ENCODE data around the gene GNAL.

The GNAL gene

DNA sequence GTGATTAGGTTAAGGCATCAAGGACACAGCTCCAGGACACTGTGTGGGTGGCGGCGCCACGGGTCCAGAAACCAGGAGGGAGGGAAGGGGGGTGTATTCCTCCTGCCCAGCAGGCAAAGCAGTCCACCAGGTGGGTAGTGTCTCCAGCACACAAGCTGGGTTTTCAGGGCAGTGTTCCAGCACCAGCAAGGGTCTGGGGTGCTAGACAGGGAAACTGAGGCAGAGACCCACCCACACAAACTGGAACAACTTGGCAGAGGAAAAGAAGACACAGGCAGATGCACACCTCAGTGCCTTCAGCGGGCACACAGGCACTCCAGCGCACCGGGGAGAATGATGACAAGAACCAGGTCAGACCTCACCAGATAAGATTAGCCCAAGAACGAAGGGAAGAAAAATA lies 28.4 kb upstream of the GNAL start:
- Histone ChIP-seq H3K4me1 (ENCODE audit: insufficient read depth, low read length) (no peaks in the 10 kb centered on the region), H2AFZ (ENCODE audit: low read depth, low read length) (no peak overlapping the region), H4K20me1 (ENCODE audit: insufficient read depth, low read length) (no peaks in the 10 kb centered on the region), H3K9ac (ENCODE audit: low read depth, low read length) (no peak overlapping the region), H3K9me3 (ENCODE audit: insufficient read depth, low read length, severe bottlenecking) (no peaks in the 10 kb centered on the region), H3K27ac (ENCODE audit: low read length) (no peak overlapping the region), H3K27me3 (ENCODE audit: insufficient read depth, low read length, poor library complexity) (peaks cover 10% of the 10 kb centered on the region), H3K4me2 (ENCODE audit: insufficient read depth, low read length) (no peak overlapping the region), H3K79me2 (ENCODE audit: insufficient read depth, low read length) (no peaks in the 10 kb centered on the region), H3K36me3 (ENCODE audit: insufficient read depth, low read length) (no peaks in the 10 kb centered on the region), H3K4me3 (ENCODE audit: low read depth in 1 of 2, low read length in 2 of 2) (no peak overlapping the region)
- ATAC-seq (ENCODE audit: insufficient read depth, low read depth), result no peak
- TF ChIP-seq, protein P1, sequence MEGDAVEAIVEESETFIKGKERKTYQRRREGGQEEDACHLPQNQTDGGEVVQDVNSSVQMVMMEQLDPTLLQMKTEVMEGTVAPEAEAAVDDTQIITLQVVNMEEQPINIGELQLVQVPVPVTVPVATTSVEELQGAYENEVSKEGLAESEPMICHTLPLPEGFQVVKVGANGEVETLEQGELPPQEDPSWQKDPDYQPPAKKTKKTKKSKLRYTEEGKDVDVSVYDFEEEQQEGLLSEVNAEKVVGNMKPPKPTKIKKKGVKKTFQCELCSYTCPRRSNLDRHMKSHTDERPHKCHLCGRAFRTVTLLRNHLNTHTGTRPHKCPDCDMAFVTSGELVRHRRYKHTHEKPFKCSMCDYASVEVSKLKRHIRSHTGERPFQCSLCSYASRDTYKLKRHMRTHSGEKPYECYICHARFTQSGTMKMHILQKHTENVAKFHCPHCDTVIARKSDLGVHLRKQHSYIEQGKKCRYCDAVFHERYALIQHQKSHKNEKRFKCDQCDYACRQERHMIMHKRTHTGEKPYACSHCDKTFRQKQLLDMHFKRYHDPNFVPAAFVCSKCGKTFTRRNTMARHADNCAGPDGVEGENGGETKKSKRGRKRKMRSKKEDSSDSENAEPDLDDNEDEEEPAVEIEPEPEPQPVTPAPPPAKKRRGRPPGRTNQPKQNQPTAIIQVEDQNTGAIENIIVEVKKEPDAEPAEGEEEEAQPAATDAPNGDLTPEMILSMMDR (IDR thresholded peaks at IDR 0.05; ENCODE audit: borderline replicate concordance, extremely low read depth, low read length, poor library complexity, severe bottlenecking), result no peak
- no peak for TF ChIP-seq EZH2 (IDR thresholded peaks at IDR 0.05; ENCODE audit: borderline replicate concordance, low read depth, low read length, severe bottlenecking)
- no peak for DNase-seq

DNA sequence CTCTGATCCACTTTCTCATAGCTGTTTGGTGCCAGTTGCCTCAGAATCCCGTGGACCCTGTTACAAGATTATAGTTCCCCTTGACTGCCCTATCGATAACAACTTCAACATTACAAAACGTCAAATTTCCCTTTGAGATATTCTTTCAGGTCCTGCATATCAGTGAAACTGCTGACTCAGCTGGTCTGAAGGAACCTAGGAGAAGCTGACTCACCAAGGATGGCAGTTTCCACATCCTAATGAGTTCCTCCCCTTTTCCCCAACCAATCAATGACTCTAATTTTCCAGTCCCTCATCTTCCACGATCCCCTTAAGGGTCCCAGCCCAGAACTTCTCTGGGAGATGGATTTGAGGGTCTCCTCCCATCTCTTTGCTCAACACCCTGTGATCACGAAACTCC lies 27.6 kb upstream of the GNAL start:
- peaks cover 14% of the 10 kb centered on the region for H3K27me3 ChIP-seq (ENCODE audit: insufficient read depth, low read length, poor library complexity)
- H3K79me2 ChIP-seq (ENCODE audit: insufficient read depth, low read length), result no peaks in the 10 kb centered on the region
- no peak overlapping the region for H2AFZ ChIP-seq (ENCODE audit: low read depth, low read length)
- H4K20me1 ChIP-seq (ENCODE audit: insufficient read depth, low read length), result no peaks in the 10 kb centered on the region
- no peak overlapping the region for H3K4me3 ChIP-seq (ENCODE audit: low read depth in 1 of 2, low read length in 2 of 2)
- H3K4me2 ChIP-seq (ENCODE audit: insufficient read depth, low read length), result no peak overlapping the region
- TF ChIP-seq, protein P1 (IDR thresholded peaks at IDR 0.05; ENCODE audit: borderline replicate concordance, extremely low read depth, low read length, poor library complexity, severe bottlenecking), result no peak
- no peak for TF ChIP-seq EZH2 (IDR thresholded peaks at IDR 0.05; ENCODE audit: borderline replicate concordance, low read depth, low read length, severe bottlenecking)
- H3K36me3 ChIP-seq (ENCODE audit: insufficient read depth, low read length), result no peaks in the 10 kb centered on the region
- no peaks in the 10 kb centered on the region for H3K9me3 ChIP-seq (ENCODE audit: insufficient read depth, low read length, severe bottlenecking)
- DNase-seq, result no peak
- no peak overlapping the region for H3K27ac ChIP-seq (ENCODE audit: low read length)
- ATAC-seq (ENCODE audit: insufficient read depth, low read depth), result no peak
- H3K4me1 ChIP-seq (ENCODE audit: insufficient read depth, low read length), result no peaks in the 10 kb centered on the region
- H3K9ac ChIP-seq (ENCODE audit: low read depth, low read length), result no peak overlapping the region

DNA sequence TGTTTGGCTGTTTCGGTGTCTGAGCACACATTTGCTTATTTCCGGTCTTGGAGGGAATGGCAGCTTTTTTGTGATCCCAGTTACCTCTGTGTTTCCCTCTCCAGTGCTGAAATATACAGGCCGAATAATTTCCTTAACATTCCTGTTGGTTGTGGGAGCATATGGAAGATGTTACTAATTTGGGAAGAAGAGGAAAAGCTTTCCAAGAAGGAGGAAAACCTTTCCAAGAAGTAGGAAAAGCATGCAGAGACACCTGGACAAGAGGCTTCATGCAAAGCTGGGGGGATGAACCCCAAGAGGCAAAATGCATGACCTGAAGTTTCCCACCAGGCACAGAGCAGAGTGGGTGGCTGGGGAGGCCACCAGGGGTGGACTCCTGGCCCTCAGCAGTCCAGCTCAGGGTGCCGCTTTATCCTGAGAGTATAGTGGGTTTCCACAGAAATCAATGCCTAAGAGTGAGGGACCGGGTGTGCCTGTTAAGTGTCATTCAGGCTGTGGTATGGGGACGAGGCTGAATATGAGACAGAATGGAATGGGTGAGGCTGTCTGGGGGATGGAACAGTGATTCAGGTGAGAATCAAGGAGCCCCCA lies 25.5 kb upstream of the GNAL start:
- ATAC-seq (ENCODE audit: insufficient read depth, low read depth) (no peak), DNase-seq (no peak)
- Histone ChIP-seq H3K4me1 (ENCODE audit: insufficient read depth, low read length) (no peaks in the 10 kb centered on the region), H3K79me2 (ENCODE audit: insufficient read depth, low read length) (no peaks in the 10 kb centered on the region), H3K27ac (ENCODE audit: low read length) (no peak overlapping the region), H3K9me3 (ENCODE audit: insufficient read depth, low read length, severe bottlenecking) (no peaks in the 10 kb centered on the region), H3K36me3 (ENCODE audit: insufficient read depth, low read length) (no peaks in the 10 kb centered on the region), H2AFZ (ENCODE audit: low read depth, low read length) (no peak overlapping the region), H3K9ac (ENCODE audit: low read depth, low read length) (no peak overlapping the region), H3K27me3 (ENCODE audit: insufficient read depth, low read length, poor library complexity) (peaks cover 19% of the 10 kb centered on the region), H3K4me2 (ENCODE audit: insufficient read depth, low read length) (no peak overlapping the region), H4K20me1 (ENCODE audit: insufficient read depth, low read length) (no peaks in the 10 kb centered on the region), H3K4me3 (ENCODE audit: low read depth in 1 of 2, low read length in 2 of 2) (no peak overlapping the region)
- TF ChIP-seq, protein P1 (IDR thresholded peaks at IDR 0.05; ENCODE audit: borderline replicate concordance, extremely low read depth, low read length, poor library complexity, severe bottlenecking), result no peak
- no peak for TF ChIP-seq EZH2 (IDR thresholded peaks at IDR 0.05; ENCODE audit: borderline replicate concordance, low read depth, low read length, severe bottlenecking)

Measured in DND-41 (cell line).